ENCODE data around the gene SKAP1. TPM values are rescaled to one million over a fixed set of nuclear protein-coding genes. Genes with fewer than 3 reads are reported as not detected.

The SKAP1 gene
- total RNA-seq, 1 experiment from 2014 or later = 0.31 TPM

GRCh38 chr17:48285614-48286013 is 144.4 kb downstream of the SKAP1 start:
- DNase-seq = no peak

GRCh38 chr17:48283907-48284306 is 146.1 kb downstream of the SKAP1 start:
- no peaks in the 10 kb centered on the region for H3K9me3 ChIP-seq (ENCODE audit: insufficient read depth, low read depth)
- no peak overlapping the region for H3K27ac ChIP-seq
- no peaks in the 10 kb centered on the region for H3K9me2 ChIP-seq (ENCODE audit: insufficient read depth)
- H3K36me3 ChIP-seq (ENCODE audit: low read depth) = no peaks in the 10 kb centered on the region
- POLR2A ChIA-PET (ENCODE audit: unreplicated experiment) = no interaction called here
- H4K20me1 ChIP-seq (ENCODE audit: insufficient read depth) = no peaks in the 10 kb centered on the region
- peaks cover 9% of the 10 kb centered on the region for H3F3A ChIP-seq (ENCODE audit: insufficient read depth, low read depth)
- CTCF ChIA-PET = no interaction called here
- intact Hi-C loops (cut with micrococcal nuclease; ENCODE audit: unreplicated experiment) = no loop called here
- no peak overlapping the region for H2AFZ ChIP-seq
- no peak overlapping the region for H3K4me3 ChIP-seq
- BruUV-seq (replicated peaks) = no TSS peak
- H3K4me2 ChIP-seq = no peak overlapping the region
- no peaks in the 10 kb centered on the region for H3K27me3 ChIP-seq (ENCODE audit: insufficient read depth, low read depth)
- DNase-seq = no peak
- H3K79me2 ChIP-seq (ENCODE audit: low read depth) = no peaks in the 10 kb centered on the region
- TF ChIP-seq CTCF (conservative IDR thresholded peaks at IDR 0.05) (no peak), EZH2 (IDR thresholded peaks at IDR 0.05; ENCODE audit: low read depth) (no peak)
- H3K4me1 ChIP-seq (replicated peaks; ENCODE audit: insufficient read depth) = peaks cover 7% of the 10 kb centered on the region; the same call in 1 of the 2 replicates

More at GRCh38 chr17:48285614-48286013, 144.4 kb downstream of the SKAP1 start:
- no peaks in the 10 kb centered on the region for H3K27me3 ChIP-seq (ENCODE audit: insufficient read depth, low read depth)
- H3K27ac ChIP-seq = no peak overlapping the region
- BruUV-seq (replicated peaks) = no TSS peak
- no peak for TF ChIP-seq CTCF (conservative IDR thresholded peaks at IDR 0.05)
- TF ChIP-seq EZH2 (IDR thresholded peaks at IDR 0.05; ENCODE audit: low read depth) = no peak
- ChIA-PET CTCF (no interaction called here), POLR2A (ENCODE audit: unreplicated experiment) (no interaction called here)
- H3F3A ChIP-seq (ENCODE audit: insufficient read depth, low read depth) = peaks cover 12% of the 10 kb centered on the region
- H3K9me2 ChIP-seq (ENCODE audit: insufficient read depth) = no peaks in the 10 kb centered on the region
- no peaks in the 10 kb centered on the region for H3K79me2 ChIP-seq (ENCODE audit: low read depth)
- H3K4me3 ChIP-seq = no peak overlapping the region
- peaks cover 16% of the 10 kb centered on the region; the same call in 1 of the 2 replicates for H3K4me1 ChIP-seq (replicated peaks; ENCODE audit: insufficient read depth)
- no peaks in the 10 kb centered on the region for H3K36me3 ChIP-seq (ENCODE audit: low read depth)
- no peak overlapping the region for H3K4me2 ChIP-seq
- intact Hi-C loops (cut with micrococcal nuclease; ENCODE audit: unreplicated experiment) = no loop called here
- no peaks in the 10 kb centered on the region for H4K20me1 ChIP-seq (ENCODE audit: insufficient read depth)
- H3K9me3 ChIP-seq (ENCODE audit: insufficient read depth, low read depth) = no peaks in the 10 kb centered on the region
- no peak overlapping the region for H2AFZ ChIP-seq

GRCh38 chr17:48283411-48283810 is 146.6 kb downstream of the SKAP1 start:
- Histone ChIP-seq H3F3A (ENCODE audit: insufficient read depth, low read depth) (peaks cover 9% of the 10 kb centered on the region), H3K9me3 (ENCODE audit: insufficient read depth, low read depth) (no peaks in the 10 kb centered on the region), H3K79me2 (ENCODE audit: low read depth) (no peaks in the 10 kb centered on the region), H3K36me3 (ENCODE audit: low read depth) (no peaks in the 10 kb centered on the region), H3K4me2 (no peak overlapping the region), H2AFZ (no peak overlapping the region), H3K4me1 (replicated peaks; ENCODE audit: insufficient read depth) (peaks cover 7% of the 10 kb centered on the region; the same call in 1 of the 2 replicates), H4K20me1 (ENCODE audit: insufficient read depth) (no peaks in the 10 kb centered on the region), H3K4me3 (no peak overlapping the region), H3K27me3 (ENCODE audit: insufficient read depth, low read depth) (no peaks in the 10 kb centered on the region), H3K27ac (no peak overlapping the region), H3K9me2 (ENCODE audit: insufficient read depth) (no peaks in the 10 kb centered on the region)
- TF ChIP-seq EZH2 (IDR thresholded peaks at IDR 0.05; ENCODE audit: low read depth) (no peak), CTCF (conservative IDR thresholded peaks at IDR 0.05) (no peak)
- BruUV-seq (replicated peaks) = no TSS peak
- no peak for DNase-seq
- CTCF ChIA-PET = no interaction called here
- intact Hi-C loops (cut with micrococcal nuclease; ENCODE audit: unreplicated experiment) = no loop called here
- POLR2A ChIA-PET (ENCODE audit: unreplicated experiment) = interaction anchor here (0.6 kb wide), 1 partner anchor 341 kb away, joined by 3 read pairs; no protein-coding TSS in a partner anchor
